SK-N-SH treated with all-trans-retinoic acid at 6 μM for 48 hours (cell line): Measurements from ENCODE around the gene DERA.

ENCODE experiments used
- ATAC-seq: fragments of 200-7000 bp; cut with Tn5 transposase; 3 replicates; pipeline ENCODE4 v1.9.1; 2020; ENCODE audit warnings: mild to moderate bottlenecking, moderate library complexity
- ARNTL ChIP-seq: fragments of 450-650 bp; formaldehyde crosslinking; IDR thresholded peaks from 2 replicates; pipeline ENCODE4 v1.5.0; 2020; ENCODE audit warnings: low read depth, mild to moderate bottlenecking, moderate library complexity, borderline replicate concordance
- BACH2 ChIP-seq: fragments of 250-450 bp; sonication (Bioruptor Pico); IDR thresholded peaks from 2 replicates; pipeline ENCODE4 v1.9.0; 2021; ENCODE audit warnings: mild to moderate bottlenecking, borderline replicate concordance
- CREB5 ChIP-seq: fragments of 250-450 bp; sonication (Bioruptor Pico); IDR thresholded peaks from 2 replicates; pipeline ENCODE4 v1.5.1; 2020; ENCODE audit warnings: low read depth, mild to moderate bottlenecking, moderate library complexity
- CSRNP3 ChIP-seq: fragments of 250-450 bp; sonication (Bioruptor Pico); IDR thresholded peaks from 2 replicates; pipeline ENCODE4 v1.5.1; 2021; ENCODE audit warnings: mild to moderate bottlenecking, moderate library complexity
- ESRRG ChIP-seq: fragments of 250-450 bp; sonication (Bioruptor Pico); IDR thresholded peaks from 2 replicates; pipeline ENCODE4 v1.6.1; 2021; ENCODE audit warnings: mild to moderate bottlenecking
- GLIS3 ChIP-seq: fragments of 250-450 bp; sonication (Bioruptor Pico); IDR thresholded peaks from 2 replicates; pipeline ENCODE4 v1.5.0; 2020; ENCODE audit warnings: mild to moderate bottlenecking, moderate library complexity
- ISL1 ChIP-seq: fragments of 250-450 bp; sonication (Bioruptor Pico); IDR thresholded peaks from 2 replicates; pipeline ENCODE4 v2.1.2; 2022; ENCODE audit warnings: mild to moderate bottlenecking, moderate library complexity
- OSR1 ChIP-seq: fragments of 250-450 bp; sonication (Bioruptor Pico); IDR thresholded peaks from 2 replicates; pipeline ENCODE4 v1.8.0; 2022; ENCODE audit warnings: moderate library complexity, mild to moderate bottlenecking, inconsistent platforms
- PATZ1 ChIP-seq: fragments of 250-450 bp; sonication (Bioruptor Pico); IDR thresholded peaks from 2 replicates; pipeline ENCODE4 v1.8.0; 2020; ENCODE audit warnings: mild to moderate bottlenecking, moderate library complexity, borderline replicate concordance
- POU6F1 ChIP-seq: fragments of 250-450 bp; sonication (Bioruptor Pico); IDR thresholded peaks from 2 replicates; pipeline ENCODE4 v1.8.0; 2021; ENCODE audit warnings: low read depth, mild to moderate bottlenecking, moderate library complexity, borderline replicate concordance
- PPARA ChIP-seq: fragments of 250-450 bp; sonication (Bioruptor Pico); IDR thresholded peaks from 2 replicates; pipeline ENCODE4 v1.5.0; 2020; ENCODE audit warnings: mild to moderate bottlenecking, borderline replicate concordance
- RARB ChIP-seq: fragments of 250-450 bp; sonication (Bioruptor Pico); IDR thresholded peaks from 2 replicates; pipeline ENCODE4 v1.8.0; 2021; ENCODE audit warnings: mild to moderate bottlenecking, moderate library complexity
- SNAI2 ChIP-seq: fragments of 250-450 bp; sonication (Bioruptor Pico); IDR thresholded peaks from 2 replicates; pipeline ENCODE4 v1.5.0; 2020; ENCODE audit warnings: mild to moderate bottlenecking, moderate library complexity
- TCF4 ChIP-seq: fragments of 250-450 bp; sonication (Bioruptor Pico); IDR thresholded peaks from 2 replicates; pipeline ENCODE4 v1.8.0; 2021; ENCODE audit warnings: mild to moderate bottlenecking, moderate library complexity, borderline replicate concordance
- TOX ChIP-seq: fragments of 250-450 bp; sonication (Bioruptor Pico); IDR thresholded peaks from 2 replicates; pipeline ENCODE4 v1.8.0; 2021; ENCODE audit warnings: mild to moderate bottlenecking, moderate library complexity, borderline replicate concordance
- ZC3H10 ChIP-seq: fragments of 250-450 bp; sonication (Bioruptor Pico); IDR thresholded peaks from 2 replicates; pipeline ENCODE4 v1.5.1; 2021; ENCODE audit warnings: mild to moderate bottlenecking, moderate library complexity
- ZFP3 ChIP-seq: fragments of 250-450 bp; sonication (Bioruptor Pico); IDR thresholded peaks from 2 replicates; pipeline ENCODE4 v1.5.0; 2020; ENCODE audit warnings: mild to moderate bottlenecking, moderate library complexity
- ZFP30 ChIP-seq: fragments of 450-650 bp; formaldehyde crosslinking; IDR thresholded peaks from 2 replicates; pipeline ENCODE4 v1.5.0; 2022; ENCODE audit warnings: mild to moderate bottlenecking, moderate library complexity
- ZNF565 ChIP-seq: fragments of 450-650 bp; formaldehyde crosslinking; conservative IDR thresholded peaks from 2 replicates; pipeline ENCODE4 v1.5.0; 2020; ENCODE audit warnings: low read depth, mild to moderate bottlenecking, moderate library complexity

The DERA gene

GRCh38 chr12:15956010-15956409 lies 44.9 kb downstream of the DERA start:
- no peak for TF ChIP-seq ZNF565 (CRISPR knock-in tag)
- no peak for TF ChIP-seq CSRNP3
- TF ChIP-seq PATZ1 (CRISPR knock-in tag) = no peak
- TF ChIP-seq OSR1 (CRISPR knock-in tag) = no peak
- TF ChIP-seq ZFP30 (CRISPR knock-in tag) = no peak
- no peak for ATAC-seq

- ATAC-seq = no peak
- TF ChIP-seq ZC3H10 (no peak), TOX (CRISPR knock-in tag) (no peak), ESRRG (CRISPR knock-in tag) (no peak), ARNTL (CRISPR knock-in tag) (no peak), OSR1 (CRISPR knock-in tag) (no peak), ZFP3 (CRISPR knock-in tag) (no peak), GLIS3 (CRISPR knock-in tag) (no peak), SNAI2 (CRISPR knock-in tag) (no peak), ISL1 (CRISPR knock-in tag) (no peak), CREB5 (no peak), ZFP30 (CRISPR knock-in tag) (no peak), PPARA (no peak)
Observed at GRCh38 chr12:15956413-15957185, 45.5 kb downstream of the DERA start.

- TF ChIP-seq PATZ1 (CRISPR knock-in tag) = no peak
- no peak for TF ChIP-seq RARB
- no peak for TF ChIP-seq BACH2 (CRISPR knock-in tag)
- no peak for TF ChIP-seq PPARA
- no peak for TF ChIP-seq TCF4 (CRISPR knock-in tag)
- no peak for TF ChIP-seq ESRRG (CRISPR knock-in tag)
- TF ChIP-seq ZFP30 (CRISPR knock-in tag) = no peak
- no peak for TF ChIP-seq OSR1 (CRISPR knock-in tag)
- no peak for TF ChIP-seq POU6F1
- no peak for TF ChIP-seq CSRNP3
- TF ChIP-seq CREB5 = no peak
- no peak for ATAC-seq
Observed at GRCh38 chr12:15962760-15963159, 51.6 kb downstream of the DERA start.
